A549 (cell line): Measurements from ENCODE around the gene AUTS2. TPM values are rescaled to one million over a fixed set of nuclear protein-coding genes. Genes with fewer than 3 reads are reported as not detected.

Experiments used
- ATAC-seq, 2 experiments: fragments of 200-7000 bp in 1 of 2; fragments of >200 bp in 1 of 2; cut with Nextera tagmentation in 1 of 2; cut with Tn5 transposase in 1 of 2; 3 replicates each; pipeline versions ENCODE4 v1.8.0 to v1.9.1; 2018 to 2020; ENCODE audit warnings: mild to moderate bottlenecking in 1 of 2, moderate library complexity in 1 of 2
- CTCF ChIA-PET: fragments of 300-600 bp; sonication (Branson Sonifier 250); formaldehyde crosslinking; extraction: SDS; loops from one replicate; lab custom pipeline; 2021; ENCODE audit warnings: antibody characterized with exemption, inconsistent platforms; lab: Yijun Ruan, JAX
- POLR2A ChIA-PET: fragments of 350-600 bp; formaldehyde crosslinking; extraction: SDS; loops from one replicate; lab custom pipeline; 2021; ENCODE audit warnings: antibody characterized with exemption, inconsistent platforms; lab: Yijun Ruan, JAX
- DNase-seq, 2 experiments: peaks; one replicate each; pipeline versions ENCODE4 v3.0.0 to v3.0.0-alpha.2; 2011 to 2016; ENCODE audit warnings: low read depth in 1 of 2, low spot score in 1 of 2
- FAIRE-seq: peaks from 2 replicates; lab custom pipeline; 2011; peaks lifted over from hg19 to GRCh38; lab: Jason Lieb, UNC
- H3K27ac ChIP-seq, 2 experiments: fragments of >200 bp; sonication (Bioruptor Twin); formaldehyde crosslinking; 3 replicates each; pipeline ENCODE4 v1.5.1; 2016 to 2017
- H3K4me1 ChIP-seq: fragments of >200 bp; sonication (Bioruptor Twin); formaldehyde crosslinking; 3 replicates; pipeline ENCODE4 v1.6.1; 2016
- H3K4me2 ChIP-seq: fragments of >200 bp; sonication (Bioruptor Twin); formaldehyde crosslinking; 3 replicates; pipeline ENCODE4 v1.6.1; 2016
- H3K4me3 ChIP-seq: fragments of >200 bp; sonication (Bioruptor Twin); formaldehyde crosslinking; 3 replicates; pipeline ENCODE4 v1.5.1; 2016
- H3K9me3 ChIP-seq: fragments of >200 bp; sonication (Bioruptor Twin); formaldehyde crosslinking; 3 replicates; pipeline ENCODE4 v1.6.1; 2016
- BHLHE40 ChIP-seq: IDR thresholded peaks from 2 replicates; pipeline ENCODE4 v1.6.1; 2012; ENCODE audit warnings: low read depth, low read length, inconsistent platforms
- CEBPB ChIP-seq, 2 experiments: fragments of >200 bp in 1 of 2; sonication (Bioruptor Twin) in 1 of 2; formaldehyde crosslinking in 1 of 2; IDR thresholded peaks; 2 replicates each; pipeline ENCODE4 v1.6.1; 2012 to 2016
- EHF ChIP-seq: fragments of 250-450 bp; sonication (Bioruptor Pico); IDR thresholded peaks from 2 replicates; pipeline ENCODE4 v1.5.0; 2020; ENCODE audit warnings: mild to moderate bottlenecking
- EHMT2 ChIP-seq: fragments of 200-600 bp; sonication (generic); IDR thresholded peaks from 2 replicates; pipeline ENCODE4 v1.6.1; 2016; ENCODE audit warnings: antibody characterized with exemption, low read depth, mild to moderate bottlenecking, moderate library complexity
- FOSB ChIP-seq: fragments of 250-450 bp; sonication (Bioruptor Pico); IDR thresholded peaks from 2 replicates; pipeline ENCODE4 v1.5.0; 2020; ENCODE audit warnings: mild to moderate bottlenecking, moderate library complexity
- FOXS1 ChIP-seq: fragments of 250-450 bp; sonication (Bioruptor Pico); IDR thresholded peaks from 2 replicates; pipeline ENCODE4 v1.5.0; 2020; ENCODE audit warnings: mild to moderate bottlenecking, moderate library complexity
- HDAC2 ChIP-seq: fragments of 200-600 bp; sonication (generic); IDR thresholded peaks from 2 replicates; pipeline ENCODE4 v1.6.1; 2016
- HEYL ChIP-seq: fragments of 250-450 bp; sonication (Bioruptor Pico); IDR thresholded peaks from 2 replicates; pipeline ENCODE4 v1.8.0; 2021; ENCODE audit warnings: mild to moderate bottlenecking, moderate library complexity
- HOXB13 ChIP-seq: fragments of 250-450 bp; sonication (Bioruptor Pico); IDR thresholded peaks from 2 replicates; pipeline ENCODE4 v1.5.0; 2020; ENCODE audit warnings: low read depth, mild to moderate bottlenecking, moderate library complexity
- JUN ChIP-seq, 2 experiments: fragments of >200 bp; sonication (Bioruptor Twin); formaldehyde crosslinking; IDR thresholded peaks; 2 replicates in 1 of 2; 3 replicates in 1 of 2; pipeline ENCODE4 v1.6.1; 2016 to 2017
- KDM1A ChIP-seq: fragments of 200-600 bp; sonication (generic); IDR thresholded peaks from 2 replicates; pipeline ENCODE4 v1.6.1; 2016; ENCODE audit warnings: low read depth, mild to moderate bottlenecking
- MAFK ChIP-seq: fragments of 450-650 bp; IDR thresholded peaks from 2 replicates; pipeline ENCODE4 v1.6.1; 2014; ENCODE audit not compliant: partially characterized antibody
- MAZ ChIP-seq: fragments of 150-350 bp; IDR thresholded peaks from 2 replicates; pipeline ENCODE4 v1.6.1; 2014; ENCODE audit warnings: antibody characterized with exemption, low read depth, low read length, borderline replicate concordance
- MYC ChIP-seq: IDR thresholded peaks from 2 replicates; pipeline ENCODE4 v1.6.1; 2012; ENCODE audit warnings: mild to moderate bottlenecking, inconsistent platforms, low read length, improper control_type of control experiment, borderline replicate concordance
- NFE2L2 ChIP-seq: fragments of 150-350 bp; conservative IDR thresholded peaks from 2 replicates; pipeline ENCODE4 v1.6.1; 2014; ENCODE audit warnings: low read length
- NPAS2 ChIP-seq: fragments of 250-450 bp; sonication (Bioruptor Pico); IDR thresholded peaks from 2 replicates; pipeline ENCODE4 v1.8.0; 2022; ENCODE audit warnings: mild to moderate bottlenecking, moderate library complexity, borderline replicate concordance
- POLR2A ChIP-seq: IDR thresholded peaks from 2 replicates; pipeline ENCODE4 v1.6.1; 2012; ENCODE audit warnings: mild to moderate bottlenecking, low read length
- RAD21 ChIP-seq, 2 experiments: fragments of >200 bp in 1 of 2; sonication (Bioruptor Twin) in 1 of 2; formaldehyde crosslinking in 1 of 2; IDR thresholded peaks in 1 of 2; conservative IDR thresholded peaks in 1 of 2; 2 replicates in 1 of 2; 3 replicates in 1 of 2; pipeline ENCODE4 v1.6.1; 2012 to 2018; ENCODE audit warnings: inconsistent platforms in 1 of 2
- RARB ChIP-seq: fragments of 250-450 bp; sonication (Bioruptor Pico); IDR thresholded peaks from 2 replicates; pipeline ENCODE4 v1.8.0; 2021; ENCODE audit warnings: mild to moderate bottlenecking, moderate library complexity
- RFX5 ChIP-seq: fragments of 450-650 bp; IDR thresholded peaks from 2 replicates; pipeline ENCODE4 v1.7.1; 2014; ENCODE audit warnings: antibody characterized with exemption, mild to moderate bottlenecking, moderate library complexity
- SMC3 ChIP-seq: fragments of >200 bp; sonication (Bioruptor Twin); formaldehyde crosslinking; IDR thresholded peaks from 3 replicates; pipeline ENCODE4 v1.6.1; 2018; ENCODE audit warnings: inconsistent platforms
- TP53 ChIP-seq: fragments of 250-450 bp; sonication (Bioruptor Pico); IDR thresholded peaks from 2 replicates; pipeline ENCODE4 v1.5.0; 2021; ENCODE audit warnings: mild to moderate bottlenecking, moderate library complexity
- ZFP36 ChIP-seq: fragments of 450-650 bp; IDR thresholded peaks from 2 replicates; pipeline ENCODE4 v1.6.1; 2014; ENCODE audit warnings: borderline replicate concordance; ENCODE audit not compliant: partially characterized antibody
- WGBS: methylation state at CpG from one replicate; pipeline ENCODE4 v1.1.6; 2017; ENCODE audit errors: missing lambda C conversion rate; 5-methylcytosine and 5-hydroxymethylcytosine counted together
- polyA plus RNA-seq, 4 experiments: library from polyadenylated mRNA; depleted of rRNA in 3 of 4; stranded (reverse); fragments of >200 nt; fragmentation: RNase III in 1 of 4; extraction: RNeasy Plus Mini Kit Qiagen cat#74134 plus additional on column Dnase treatment in 1 of 4; gene quantifications; 2 replicates in 3 of 4; 3 replicates in 1 of 4; pipeline ENCODE4 v1.2.3, GENCODE V29; 2011 to 2017
- TF ChIP-seq, protein P1 (sequence below): IDR thresholded peaks from 2 replicates; pipeline ENCODE4 v1.6.1; 2012
- TF ChIP-seq, protein P2 (sequence below): fragments of 150-350 bp; IDR thresholded peaks from 2 replicates; pipeline ENCODE4 v1.6.1; 2014; ENCODE audit warnings: low read depth, mild to moderate bottlenecking, low read length
- TF ChIP-seq, protein P3 (sequence below): IDR thresholded peaks from 2 replicates; pipeline ENCODE4 v1.6.1; 2012
- TF ChIP-seq, protein P4 (sequence below): fragments of >200 bp; sonication (Bioruptor Twin); formaldehyde crosslinking; IDR thresholded peaks from 2 replicates; pipeline ENCODE4 v1.6.1; 2016

Gene AUTS2
- polyA plus RNA-seq, 2 of the 4 experiments (the other 2 are of a cell fraction): 1.6 to 3.6 TPM

DNA sequence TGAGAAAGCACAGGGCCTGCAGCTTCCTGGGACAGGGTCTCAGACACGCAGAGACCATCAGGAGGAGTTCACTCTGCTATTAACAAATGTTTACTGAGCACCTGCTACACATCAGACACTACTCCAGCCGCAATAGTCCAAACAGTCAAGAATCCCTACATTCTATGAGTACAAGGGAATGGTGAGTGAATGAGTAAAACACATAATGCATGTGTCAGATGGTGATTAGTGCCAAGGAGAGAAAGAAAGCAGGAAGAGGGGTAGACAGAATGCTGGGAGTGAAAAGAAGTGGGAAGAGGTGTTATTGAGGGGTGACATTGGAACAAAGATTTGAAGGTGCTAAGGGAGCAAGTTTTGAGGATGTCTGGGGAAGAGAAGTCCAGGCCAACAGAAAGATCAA lies 899.5 kb downstream of the AUTS2 start:
- Histone ChIP-seq H3K4me1 (0 out of 3 replicates have a peak, but pooled peaks cover 4% of the 10 kb centered on the region), H3K4me2 (no peak overlapping the region), H3K27ac (no peak overlapping the region), H3K9me3 (no peaks in the 10 kb centered on the region), H3K4me3 (no peak overlapping the region)
- ChIA-PET CTCF (no interaction called here), POLR2A (no interaction called here)
- FAIRE-seq (no peak), ATAC-seq (no peak), DNase-seq (no peak)
- no peak for TF ChIP-seq HOXB13 (CRISPR knock-in tag)
- TF ChIP-seq RARB (CRISPR knock-in tag): no peak
- TF ChIP-seq FOXS1 (CRISPR knock-in tag): no peak
- no peak for TF ChIP-seq HEYL (CRISPR knock-in tag)
- TF ChIP-seq RFX5: no peak
- no peak for TF ChIP-seq FOSB (CRISPR knock-in tag)
- no peak for TF ChIP-seq HDAC2
- no peak for TF ChIP-seq POLR2A
- TF ChIP-seq JUN (IDR thresholded peaks at IDR 0.05): no peak
- TF ChIP-seq, protein P1, sequence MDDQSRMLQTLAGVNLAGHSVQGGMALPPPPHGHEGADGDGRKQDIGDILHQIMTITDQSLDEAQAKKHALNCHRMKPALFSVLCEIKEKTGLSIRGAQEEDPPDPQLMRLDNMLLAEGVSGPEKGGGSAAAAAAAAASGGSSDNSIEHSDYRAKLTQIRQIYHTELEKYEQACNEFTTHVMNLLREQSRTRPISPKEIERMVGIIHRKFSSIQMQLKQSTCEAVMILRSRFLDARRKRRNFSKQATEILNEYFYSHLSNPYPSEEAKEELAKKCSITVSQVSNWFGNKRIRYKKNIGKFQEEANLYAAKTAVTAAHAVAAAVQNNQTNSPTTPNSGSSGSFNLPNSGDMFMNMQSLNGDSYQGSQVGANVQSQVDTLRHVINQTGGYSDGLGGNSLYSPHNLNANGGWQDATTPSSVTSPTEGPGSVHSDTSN: no peak
- TF ChIP-seq, protein P2, sequence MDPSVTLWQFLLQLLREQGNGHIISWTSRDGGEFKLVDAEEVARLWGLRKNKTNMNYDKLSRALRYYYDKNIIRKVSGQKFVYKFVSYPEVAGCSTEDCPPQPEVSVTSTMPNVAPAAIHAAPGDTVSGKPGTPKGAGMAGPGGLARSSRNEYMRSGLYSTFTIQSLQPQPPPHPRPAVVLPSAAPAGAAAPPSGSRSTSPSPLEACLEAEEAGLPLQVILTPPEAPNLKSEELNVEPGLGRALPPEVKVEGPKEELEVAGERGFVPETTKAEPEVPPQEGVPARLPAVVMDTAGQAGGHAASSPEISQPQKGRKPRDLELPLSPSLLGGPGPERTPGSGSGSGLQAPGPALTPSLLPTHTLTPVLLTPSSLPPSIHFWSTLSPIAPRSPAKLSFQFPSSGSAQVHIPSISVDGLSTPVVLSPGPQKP: no peak
- TF ChIP-seq RAD21 (conservative IDR thresholded peaks at IDR 0.05 in 1 of 2, IDR thresholded peaks at IDR 0.05 in 1 of 2): no peak
- TF ChIP-seq EHF: no peak
- TF ChIP-seq MAZ: no peak
- TF ChIP-seq ZFP36: no peak
- TF ChIP-seq SMC3: no peak
- WGBS: 32% methylated on average over 2 of the region's 2 CpGs

DNA sequence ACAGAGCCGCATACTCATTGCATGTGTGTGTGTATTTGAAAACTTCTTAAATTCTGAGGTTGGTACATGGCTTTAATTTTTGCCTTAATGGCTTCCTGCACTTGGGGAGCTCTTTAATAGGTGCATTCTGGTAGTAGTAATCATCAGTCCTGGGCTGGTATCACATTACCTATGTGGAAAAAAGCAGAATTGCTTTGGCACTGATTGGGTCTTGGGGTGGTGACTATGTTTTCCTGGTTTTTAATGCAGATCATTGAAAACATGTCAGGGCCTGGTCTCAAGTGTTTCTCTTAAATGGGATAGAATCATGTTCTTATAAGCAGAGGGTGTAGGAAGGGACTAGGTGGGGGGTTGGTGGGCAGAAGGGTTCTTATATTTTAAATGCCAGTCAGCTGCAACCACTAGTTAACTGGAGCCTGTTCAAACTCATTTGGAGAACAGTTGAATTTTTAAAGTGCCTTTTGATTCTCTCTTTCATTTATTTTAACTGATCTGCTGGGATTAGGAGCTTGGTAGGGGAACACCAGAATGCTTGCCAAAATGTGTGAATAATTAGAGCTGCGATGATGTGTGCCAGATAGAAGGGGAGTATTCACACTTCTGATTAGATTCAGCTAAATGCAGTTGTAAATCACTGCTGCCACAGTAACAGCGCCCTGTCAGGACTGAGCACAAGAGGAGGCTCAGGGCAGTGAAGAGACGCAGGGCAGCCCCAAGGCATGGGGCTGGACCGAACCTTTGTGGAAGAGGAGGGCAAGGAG lies 900.1 kb downstream of the AUTS2 start:
- H3K4me2 ChIP-seq: no peak overlapping the region
- ChIA-PET CTCF (interaction anchor here (0.6 kb wide), 1 partner anchor 1435 kb away, joined by 3 read pairs; no protein-coding TSS in a partner anchor), POLR2A (no interaction called here)
- ATAC-seq: no peak
- H3K4me1 ChIP-seq: 0 out of 3 replicates have a peak, but pooled peaks cover 4% of the 10 kb centered on the region
- H3K9me3 ChIP-seq: no peaks in the 10 kb centered on the region
- DNase-seq: no peak
- TF ChIP-seq NPAS2 (CRISPR knock-in tag) (no peak), EHF (no peak), MAFK (no peak), FOXS1 (CRISPR knock-in tag) (no peak), BHLHE40 (no peak), POLR2A (no peak), TP53 (CRISPR knock-in tag) (no peak), CEBPB (IDR thresholded peaks at IDR 0.05) (no peak), EHMT2 (no peak), NFE2L2 (no peak), MYC (no peak), RARB (CRISPR knock-in tag) (no peak), KDM1A (no peak), SMC3 (no peak), MAZ (no peak)
- TF ChIP-seq, protein P3, sequence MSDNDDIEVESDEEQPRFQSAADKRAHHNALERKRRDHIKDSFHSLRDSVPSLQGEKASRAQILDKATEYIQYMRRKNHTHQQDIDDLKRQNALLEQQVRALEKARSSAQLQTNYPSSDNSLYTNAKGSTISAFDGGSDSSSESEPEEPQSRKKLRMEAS: no peak
- TF ChIP-seq, protein P2: no peak
- TF ChIP-seq, protein P4, sequence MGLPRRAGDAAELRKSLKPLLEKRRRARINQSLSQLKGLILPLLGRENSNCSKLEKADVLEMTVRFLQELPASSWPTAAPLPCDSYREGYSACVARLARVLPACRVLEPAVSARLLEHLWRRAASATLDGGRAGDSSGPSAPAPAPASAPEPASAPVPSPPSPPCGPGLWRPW: no peak
- FAIRE-seq: no peak
- no peak overlapping the region for H3K4me3 ChIP-seq
- H3K27ac ChIP-seq: no peak overlapping the region
- WGBS: 20% methylated on average over 5 of the region's 5 CpGs
